ENCODE results near the gene IL17RA.

The IL17RA gene

GRCh38 chr22:17065433-17065832 is 19.4 kb upstream of the IL17RA start:
- DNase-seq (ENCODE audit: low read depth), result no peak
- no peak overlapping the region for H3K4me3 ChIP-seq (ENCODE audit: low read length)
- TF ChIP-seq, protein P1, sequence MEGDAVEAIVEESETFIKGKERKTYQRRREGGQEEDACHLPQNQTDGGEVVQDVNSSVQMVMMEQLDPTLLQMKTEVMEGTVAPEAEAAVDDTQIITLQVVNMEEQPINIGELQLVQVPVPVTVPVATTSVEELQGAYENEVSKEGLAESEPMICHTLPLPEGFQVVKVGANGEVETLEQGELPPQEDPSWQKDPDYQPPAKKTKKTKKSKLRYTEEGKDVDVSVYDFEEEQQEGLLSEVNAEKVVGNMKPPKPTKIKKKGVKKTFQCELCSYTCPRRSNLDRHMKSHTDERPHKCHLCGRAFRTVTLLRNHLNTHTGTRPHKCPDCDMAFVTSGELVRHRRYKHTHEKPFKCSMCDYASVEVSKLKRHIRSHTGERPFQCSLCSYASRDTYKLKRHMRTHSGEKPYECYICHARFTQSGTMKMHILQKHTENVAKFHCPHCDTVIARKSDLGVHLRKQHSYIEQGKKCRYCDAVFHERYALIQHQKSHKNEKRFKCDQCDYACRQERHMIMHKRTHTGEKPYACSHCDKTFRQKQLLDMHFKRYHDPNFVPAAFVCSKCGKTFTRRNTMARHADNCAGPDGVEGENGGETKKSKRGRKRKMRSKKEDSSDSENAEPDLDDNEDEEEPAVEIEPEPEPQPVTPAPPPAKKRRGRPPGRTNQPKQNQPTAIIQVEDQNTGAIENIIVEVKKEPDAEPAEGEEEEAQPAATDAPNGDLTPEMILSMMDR (conservative IDR thresholded peaks at IDR 0.05; ENCODE audit: low read depth, low read length), result no peak

GRCh38 chr22:17072877-17073276 is 11.9 kb upstream of the IL17RA start:
- TF ChIP-seq, protein P1 (conservative IDR thresholded peaks at IDR 0.05; ENCODE audit: low read depth, low read length), result no peak
- no peak for DNase-seq (ENCODE audit: low read depth)
- no peak overlapping the region for H3K4me3 ChIP-seq (ENCODE audit: low read length)

- TF ChIP-seq, protein P1 (conservative IDR thresholded peaks at IDR 0.05; ENCODE audit: low read depth, low read length), result no peak
- DNase-seq (ENCODE audit: low read depth), result no peak
- H3K4me3 ChIP-seq (ENCODE audit: low read length), result no peak overlapping the region
Measured at GRCh38 chr22:17074648-17075002, 10.2 kb upstream of the IL17RA start.

DNA sequence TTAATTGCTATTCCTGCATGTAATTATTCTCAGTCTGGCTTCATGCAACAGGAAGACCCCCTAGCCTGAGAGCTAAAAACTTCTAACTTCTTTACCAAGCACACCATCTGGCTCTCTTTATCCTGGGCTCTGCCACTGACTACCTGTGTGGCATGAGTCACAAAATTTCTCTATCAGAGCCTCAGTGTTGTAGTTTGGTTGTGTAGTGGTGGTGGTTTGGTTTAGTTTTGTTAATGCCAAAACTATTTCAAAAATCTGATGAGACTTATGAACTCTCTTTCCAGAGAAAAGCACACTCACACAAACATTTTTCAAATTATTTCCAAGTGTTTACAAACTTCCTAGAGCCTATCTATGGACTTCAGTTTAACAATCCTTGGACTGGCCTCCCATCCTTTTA is 7.5 kb upstream of the IL17RA start:
- H3K4me3 ChIP-seq (ENCODE audit: low read length), result no peak overlapping the region
- TF ChIP-seq, protein P1 (conservative IDR thresholded peaks at IDR 0.05; ENCODE audit: low read depth, low read length), result no peak
- DNase-seq (ENCODE audit: low read depth), result no peak

DNA sequence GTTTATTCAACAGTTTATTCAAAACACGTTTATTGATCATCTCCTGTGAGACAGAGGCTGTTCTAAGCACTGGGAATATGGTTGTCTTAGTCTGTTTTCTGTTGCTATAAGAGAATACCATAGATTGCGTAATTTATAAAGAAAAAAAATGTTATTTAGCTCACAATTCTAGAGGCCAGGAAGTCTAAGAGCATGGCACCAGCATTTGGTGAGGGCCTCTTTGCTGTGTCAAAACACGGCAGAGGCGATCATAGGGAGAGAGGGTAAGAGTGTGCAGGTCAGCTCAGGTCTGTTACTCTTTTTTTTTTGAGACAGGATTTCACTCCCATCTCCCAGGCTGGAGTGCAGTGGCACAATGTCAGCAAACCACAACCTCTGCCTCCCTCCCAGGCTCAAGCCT is 5.2 kb upstream of the IL17RA start:
- no peak for DNase-seq (ENCODE audit: low read depth)
- TF ChIP-seq, protein P1 (conservative IDR thresholded peaks at IDR 0.05; ENCODE audit: low read depth, low read length), result no peak
- no peak overlapping the region for H3K4me3 ChIP-seq (ENCODE audit: low read length)

DNA sequence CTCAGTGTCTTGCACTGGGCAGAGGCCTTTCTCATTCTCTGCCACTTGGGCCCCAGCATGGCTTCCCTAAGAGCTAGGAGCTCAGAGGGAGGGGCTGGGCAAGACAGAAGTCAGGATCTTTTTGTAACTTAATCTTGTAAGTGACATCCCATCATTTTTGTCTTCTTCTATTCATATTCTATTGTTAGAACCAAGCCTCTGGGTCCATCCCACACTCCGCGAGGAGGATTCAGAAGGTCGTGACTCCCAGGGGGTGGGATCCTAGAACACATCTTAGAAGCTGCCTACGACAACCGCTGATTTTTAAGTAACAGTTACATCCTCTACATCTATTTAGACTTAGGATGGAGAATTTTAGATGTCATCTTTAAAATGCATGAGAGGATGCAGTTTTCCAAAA is 1.5 kb upstream of the IL17RA start:
- TF ChIP-seq, protein P1 (conservative IDR thresholded peaks at IDR 0.05; ENCODE audit: low read depth, low read length), result no peak
- no peak overlapping the region for H3K4me3 ChIP-seq (ENCODE audit: low read length)
- no peak for DNase-seq (ENCODE audit: low read depth)

- no peak for DNase-seq (ENCODE audit: low read depth)
- TF ChIP-seq, protein P1 (conservative IDR thresholded peaks at IDR 0.05; ENCODE audit: low read depth, low read length), result no peak
- H3K4me3 ChIP-seq (ENCODE audit: low read length), result no peak overlapping the region
Measured at GRCh38 chr22:17083811-17084441, 874 bp upstream of the IL17RA start.

All from retinal pigment epithelial cell (primary cell).